Panc1 (cell line): ENCODE data around the gene NXPH3. TPM values are rescaled to one million over a fixed set of nuclear protein-coding genes. Genes with fewer than 3 reads are reported as not detected.

Source experiments
- ATAC-seq: fragments of 200-7000 bp; cut with Tn5 transposase; 2 replicates; pipeline ENCODE4 v1.9.1; 2020; ENCODE audit warnings: mild to moderate bottlenecking, moderate library complexity
- BruUV-seq: library from RNA; stranded (reverse); fragments of 400-500 nt; replicated peaks from 2 replicates; lab custom pipeline; 2021; lab: Mats Ljungman, UMichigan
- CTCF ChIA-PET: fragments of 300-600 bp; sonication (Branson Sonifier 250); formaldehyde crosslinking; loops from one replicate; lab custom pipeline; 2022; ENCODE audit warnings: antibody characterized with exemption; lab: Charles Lee
- POLR2A ChIA-PET: fragments of 300-600 bp; sonication (Branson Sonifier 250); formaldehyde crosslinking; loops from one replicate; lab custom pipeline; 2022; ENCODE audit warnings: antibody characterized with exemption; lab: Charles Lee
- DNase-seq: peaks from one replicate; pipeline ENCODE4 v3.0.0-alpha.2; 2010; ENCODE audit warnings: low read depth, low spot score
- H3K27ac ChIP-seq: 2 replicates; pipeline ENCODE4 v1.5.1; 2011; ENCODE audit warnings: mild to moderate bottlenecking, low read length, inconsistent platforms
- H3K27me3 ChIP-seq: fragments of 200-500 bp; sonication (Bioruptor generic); 2 replicates; pipeline ENCODE4 v1.6.0; 2014; ENCODE audit warnings: low read length, inconsistent platforms; ENCODE audit not compliant: control insufficient read depth, insufficient read depth
- H3K36me3 ChIP-seq: fragments of 200-500 bp; sonication (Bioruptor generic); 2 replicates; pipeline ENCODE4 v1.5.1; 2014; ENCODE audit warnings: inconsistent platforms, mild to moderate bottlenecking, low read length, moderate library complexity; ENCODE audit not compliant: control insufficient read depth, insufficient read depth
- H3K4me1 ChIP-seq: 2 replicates; pipeline ENCODE4 v1.5.1; 2011; ENCODE audit warnings: inconsistent platforms, mild to moderate bottlenecking, low read length, moderate library complexity; ENCODE audit not compliant: control insufficient read depth, insufficient read depth
- H3K4me3 ChIP-seq, 2 experiments: 2 replicates each; pipeline ENCODE4 v1.5.1; 2011 to 2012; ENCODE audit warnings: low read depth in 2 of 2, low read length in 2 of 2, mild to moderate bottlenecking in 2 of 2, inconsistent platforms in 1 of 2, moderate library complexity in 1 of 2
- H3K9me3 ChIP-seq: fragments of 200-500 bp; sonication (Bioruptor generic); 2 replicates; pipeline ENCODE4 v1.5.1; 2014; ENCODE audit warnings: low read depth, mild to moderate bottlenecking, inconsistent platforms, low read length, moderate library complexity; ENCODE audit not compliant: control insufficient read depth, insufficient read depth
- CTCF ChIP-seq: fragments of 450-650 bp; IDR thresholded peaks from 2 replicates; pipeline ENCODE4 v1.5.1; 2017; ENCODE audit warnings: mild to moderate bottlenecking
- POLR2AphosphoS5 ChIP-seq: IDR thresholded peaks from 2 replicates; pipeline ENCODE4 v1.6.1; 2012; ENCODE audit warnings: mild to moderate bottlenecking, low read depth, low read length, moderate library complexity
- SIN3A ChIP-seq: IDR thresholded peaks from 2 replicates; pipeline ENCODE4 v1.6.1; 2012; ENCODE audit warnings: low read depth, mild to moderate bottlenecking, low read length, moderate library complexity, borderline replicate concordance; ENCODE audit not compliant: insufficient read depth
- TCF7L2 ChIP-seq: IDR thresholded peaks from 2 replicates; pipeline ENCODE4 v1.6.1; 2011; ENCODE audit warnings: mild to moderate bottlenecking, low read depth, low read length, inconsistent platforms
- in situ Hi-C: cut with HindIII; loops from 2 replicates; pipeline ENCODE4 v1.10.0; 2016; ENCODE audit warnings: low sequenced_read_pairs, low pct_unique_long_range_greater_than_20kb
- intact Hi-C: fragments of 100-400 bp; cut with micrococcal nuclease; formaldehyde crosslinking; loops from one replicate; pipeline ENCODE4 v1.10.0; 2022; ENCODE audit not compliant: unreplicated experiment
- total RNA-seq: library from RNA; stranded (reverse); gene quantifications from one replicate; pipeline ENCODE4 v1.2.1, GENCODE V29; 2021; ENCODE audit not compliant: unreplicated experiment
- TF ChIP-seq, protein P1 (sequence below), 2 experiments: IDR thresholded peaks; 2 replicates each; pipeline ENCODE4 v1.6.1; 2011 to 2012; ENCODE audit warnings: low read depth in 2 of 2, control low read depth in 1 of 2, low read length in 1 of 2, mild to moderate bottlenecking in 1 of 2, moderate library complexity in 1 of 2; ENCODE audit not compliant: insufficient read depth in 1 of 2

The NXPH3 gene
- total RNA-seq, 1 experiment from 2014 or later = 0.57 TPM

- BruUV-seq = no TSS peak
- POLR2A ChIA-PET = no interaction called here
- Histone ChIP-seq H3K4me1 (peaks cover 9% of the 10 kb centered on the region), H3K36me3 (no peaks in the 10 kb centered on the region), H3K27me3 (no peaks in the 10 kb centered on the region), H3K27ac (no peak overlapping the region), H3K9me3 (no peaks in the 10 kb centered on the region), H3K4me3 (no peak overlapping the region)
- ATAC-seq (no peak), DNase-seq (no peak)
- TF ChIP-seq CTCF (no peak), POLR2AphosphoS5 (no peak), SIN3A (no peak), TCF7L2 (no peak)
- TF ChIP-seq, protein P1, sequence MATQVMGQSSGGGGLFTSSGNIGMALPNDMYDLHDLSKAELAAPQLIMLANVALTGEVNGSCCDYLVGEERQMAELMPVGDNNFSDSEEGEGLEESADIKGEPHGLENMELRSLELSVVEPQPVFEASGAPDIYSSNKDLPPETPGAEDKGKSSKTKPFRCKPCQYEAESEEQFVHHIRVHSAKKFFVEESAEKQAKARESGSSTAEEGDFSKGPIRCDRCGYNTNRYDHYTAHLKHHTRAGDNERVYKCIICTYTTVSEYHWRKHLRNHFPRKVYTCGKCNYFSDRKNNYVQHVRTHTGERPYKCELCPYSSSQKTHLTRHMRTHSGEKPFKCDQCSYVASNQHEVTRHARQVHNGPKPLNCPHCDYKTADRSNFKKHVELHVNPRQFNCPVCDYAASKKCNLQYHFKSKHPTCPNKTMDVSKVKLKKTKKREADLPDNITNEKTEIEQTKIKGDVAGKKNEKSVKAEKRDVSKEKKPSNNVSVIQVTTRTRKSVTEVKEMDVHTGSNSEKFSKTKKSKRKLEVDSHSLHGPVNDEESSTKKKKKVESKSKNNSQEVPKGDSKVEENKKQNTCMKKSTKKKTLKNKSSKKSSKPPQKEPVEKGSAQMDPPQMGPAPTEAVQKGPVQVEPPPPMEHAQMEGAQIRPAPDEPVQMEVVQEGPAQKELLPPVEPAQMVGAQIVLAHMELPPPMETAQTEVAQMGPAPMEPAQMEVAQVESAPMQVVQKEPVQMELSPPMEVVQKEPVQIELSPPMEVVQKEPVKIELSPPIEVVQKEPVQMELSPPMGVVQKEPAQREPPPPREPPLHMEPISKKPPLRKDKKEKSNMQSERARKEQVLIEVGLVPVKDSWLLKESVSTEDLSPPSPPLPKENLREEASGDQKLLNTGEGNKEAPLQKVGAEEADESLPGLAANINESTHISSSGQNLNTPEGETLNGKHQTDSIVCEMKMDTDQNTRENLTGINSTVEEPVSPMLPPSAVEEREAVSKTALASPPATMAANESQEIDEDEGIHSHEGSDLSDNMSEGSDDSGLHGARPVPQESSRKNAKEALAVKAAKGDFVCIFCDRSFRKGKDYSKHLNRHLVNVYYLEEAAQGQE (IDR thresholded peaks at IDR 0.05; ENCODE audit: insufficient read depth in 1 of 2, low read depth in 2 of 2, low read length in 1 of 2) = no peak
- intact Hi-C loops = no loop called here
- CTCF ChIA-PET = no interaction called here
- in situ Hi-C loops = no loop called here
Measured at GRCh38 chr17:49580981-49581647, 5.4 kb downstream of the NXPH3 start.

GRCh38 chr17:49581648-49581998 is 6.0 kb downstream of the NXPH3 start:
- ATAC-seq (no peak), DNase-seq (no peak)
- no TSS peak for BruUV-seq
- H3K36me3 ChIP-seq = no peaks in the 10 kb centered on the region
- no peak overlapping the region for H3K4me3 ChIP-seq
- TF ChIP-seq, protein P1 (IDR thresholded peaks at IDR 0.05; ENCODE audit: insufficient read depth in 1 of 2, low read depth in 2 of 2, low read length in 1 of 2) = no peak
- TF ChIP-seq POLR2AphosphoS5 (no peak), SIN3A (no peak), TCF7L2 (no peak), CTCF (no peak)
- peaks cover 9% of the 10 kb centered on the region for H3K4me1 ChIP-seq
- no peaks in the 10 kb centered on the region for H3K9me3 ChIP-seq
- intact Hi-C loops = no loop called here
- CTCF ChIA-PET = no interaction called here
- H3K27me3 ChIP-seq = no peaks in the 10 kb centered on the region
- in situ Hi-C loops = no loop called here
- H3K27ac ChIP-seq = no peak overlapping the region
- POLR2A ChIA-PET = no interaction called here
